ENCODE measurements around the gene TXNDC5. TPM values are rescaled to one million over a fixed set of nuclear protein-coding genes. Genes with fewer than 3 reads are reported as not detected.

Gene TXNDC5
- total and polyA plus RNA-seq, 2 of the 13 experiments (the other 11 are each of a cell fraction or from before 2014, with no cell fraction given): 287 to 578 TPM

DNA sequence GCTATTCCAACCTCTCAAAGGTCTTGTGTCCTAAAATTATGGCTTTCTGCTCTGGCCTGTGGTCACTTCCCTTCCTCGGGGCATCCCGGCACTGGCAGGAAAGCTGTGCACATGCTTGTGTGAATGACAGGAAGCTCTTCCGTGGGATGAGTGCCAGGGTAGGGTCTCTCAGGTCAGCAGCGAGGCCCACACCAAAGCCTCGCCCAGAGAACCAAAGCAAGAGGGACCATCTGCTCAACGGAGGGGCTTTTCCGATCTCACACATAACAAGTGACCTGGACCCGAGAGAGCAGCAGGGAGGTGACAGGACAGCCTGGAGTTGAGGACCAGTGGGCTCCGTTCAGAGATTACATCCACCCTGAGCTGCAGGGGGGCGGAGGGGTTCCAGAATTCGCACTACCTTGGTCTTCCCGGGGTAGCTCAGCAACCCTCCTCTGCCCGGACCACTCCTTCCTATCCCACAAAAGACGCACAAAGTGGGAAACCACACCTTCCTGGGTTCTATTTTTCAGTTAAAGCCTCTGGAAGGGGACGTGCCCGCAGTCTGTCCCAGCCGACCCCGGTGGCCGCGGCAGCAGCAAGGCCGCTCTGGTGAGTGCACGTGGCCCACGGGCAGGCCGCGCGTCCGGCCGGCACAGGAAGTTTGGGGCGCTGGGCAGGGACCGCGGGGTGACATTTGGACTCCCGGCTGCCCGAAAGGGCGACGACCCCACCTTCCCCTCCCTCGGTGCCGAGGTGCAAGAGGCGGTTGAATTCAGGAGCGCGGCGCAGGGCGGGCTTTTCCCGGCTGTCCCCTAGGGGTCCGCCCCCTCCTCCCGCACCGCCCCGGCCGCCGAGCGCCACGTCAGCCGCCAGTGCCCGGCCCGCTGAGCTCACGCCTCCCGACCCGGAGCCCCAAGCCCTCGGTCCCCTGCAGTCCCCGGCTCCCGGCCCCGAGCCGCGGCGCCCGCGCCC is 988 bp downstream of the TXNDC5 start (continued):
- no peak for TF ChIP-seq SMARCC2 (IDR thresholded peaks at IDR 0.05)
- TF ChIP-seq ZNF468 (CRISPR knock-in tag; IDR thresholded peaks at IDR 0.05): no peak
- peak; percentile 91; the same call in 1 of the 2 replicates for TF ChIP-seq DZIP1 (CRISPR knock-in tag; IDR thresholded peaks at IDR 0.05)
- TF ChIP-seq JUN (CRISPR knock-in tag; IDR thresholded peaks at IDR 0.05): no peak
- TF ChIP-seq ZNF430 (CRISPR knock-in tag; IDR thresholded peaks at IDR 0.05): peak; percentile 82
- no peak for TF ChIP-seq ZNF235 (CRISPR knock-in tag; IDR thresholded peaks at IDR 0.05; ENCODE audit: borderline replicate concordance)
- no peak for TF ChIP-seq NBN (conservative IDR thresholded peaks at IDR 0.05)
- TF ChIP-seq JUNB (CRISPR knock-in tag; IDR thresholded peaks at IDR 0.05; ENCODE audit: borderline replicate concordance): peak; percentile 73; the same call in 1 of the 2 replicates
- no peak for TF ChIP-seq TCF7 (IDR thresholded peaks at IDR 0.05; ENCODE audit: low read depth)
- TF ChIP-seq, protein P1, sequence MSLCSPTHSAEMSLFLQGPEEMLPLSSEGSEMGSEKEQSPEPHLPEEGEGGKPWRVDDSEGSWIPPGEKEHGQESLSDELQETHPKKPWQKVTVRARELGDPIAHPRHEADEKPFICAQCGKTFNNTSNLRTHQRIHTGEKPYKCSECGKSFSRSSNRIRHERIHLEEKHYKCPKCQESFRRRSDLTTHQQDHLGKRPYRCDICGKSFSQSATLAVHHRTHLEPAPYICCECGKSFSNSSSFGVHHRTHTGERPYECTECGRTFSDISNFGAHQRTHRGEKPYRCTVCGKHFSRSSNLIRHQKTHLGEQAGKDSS (CRISPR knock-in tag; IDR thresholded peaks at IDR 0.05; ENCODE audit: borderline replicate concordance, low read depth): no peak
- TF ChIP-seq HIVEP1 (CRISPR knock-in tag; IDR thresholded peaks at IDR 0.05): peak; percentile 86
- no peak for TF ChIP-seq ZNF776 (CRISPR knock-in tag; IDR thresholded peaks at IDR 0.05)
- peak; percentile 70; the same call in 1 of the 2 replicates for TF ChIP-seq MIER3 (CRISPR knock-in tag; IDR thresholded peaks at IDR 0.05; ENCODE audit: borderline replicate concordance)
- peak; percentile 75; the same call in 1 of the 2 replicates for TF ChIP-seq JUND (CRISPR knock-in tag; IDR thresholded peaks at IDR 0.05)
- TF ChIP-seq ZNF496 (CRISPR knock-in tag; IDR thresholded peaks at IDR 0.05; ENCODE audit: insufficient replicate concordance): no peak
- no peak; the same call in 1 of the 2 replicates for TF ChIP-seq DNMT1 (CRISPR knock-in tag; IDR thresholded peaks at IDR 0.05)
- TF ChIP-seq ZNF34 (CRISPR knock-in tag; IDR thresholded peaks at IDR 0.05; ENCODE audit: borderline replicate concordance): no peak
- TF ChIP-seq ZNF749 (CRISPR knock-in tag; IDR thresholded peaks at IDR 0.05; ENCODE audit: borderline replicate concordance): peak; percentile 88; the same call in 1 of the 2 replicates
- 0 out of 2 replicates have a peak, but pooled peaks have one; percentile 31 for TF ChIP-seq GLMP (CRISPR knock-in tag; IDR thresholded peaks at IDR 0.05; ENCODE audit: borderline replicate concordance)
- TF ChIP-seq ELF4 (CRISPR knock-in tag; IDR thresholded peaks at IDR 0.05; ENCODE audit: borderline replicate concordance): no peak; the same call in 1 of the 2 replicates
- peak; percentile 70 for TF ChIP-seq GMEB1 (CRISPR knock-in tag; IDR thresholded peaks at IDR 0.05; ENCODE audit: borderline replicate concordance)
- TF ChIP-seq TOE1 (CRISPR knock-in tag; IDR thresholded peaks at IDR 0.05): peak; percentile 92
- TF ChIP-seq NR2F2 (IDR thresholded peaks at IDR 0.05; ENCODE audit: borderline replicate concordance, low read depth): peak; percentile 61; the same call in 1 of the 2 replicates

Measured in HepG2 (cell line).